ENCODE results near the gene MRPS5. TPM values are rescaled to one million over a fixed set of nuclear protein-coding genes. Genes with fewer than 3 reads are reported as not detected.

The MRPS5 gene
- total and polyA plus RNA-seq, 2 donors: 71.5 to 161 TPM

Other genes starting within 250 kb of the MRPS5 start
- gene MAL, start 96.1 kb downstream of the MRPS5 start, total RNA-seq: 190 TPM
- 143 TPM for gene MAL, start 96.1 kb downstream of the MRPS5 start, polyA plus RNA-seq
- 11.5 TPM for gene ZNF514, start 38.0 kb upstream of the MRPS5 start, total RNA-seq
- 18.6 TPM for gene ZNF514, start 38.0 kb upstream of the MRPS5 start, polyA plus RNA-seq
- 6.3 TPM for gene ZNF2, start 44.0 kb upstream of the MRPS5 start, total RNA-seq
- gene ZNF2, start 44.0 kb upstream of the MRPS5 start, polyA plus RNA-seq: 2.5 TPM
- 5.3 TPM for gene ZNF892, start 85.7 kb upstream of the MRPS5 start, total RNA-seq
- gene ZNF892, start 85.7 kb upstream of the MRPS5 start, polyA plus RNA-seq: 0.39 TPM
- gene PROM2, start 152.6 kb upstream of the MRPS5 start, total RNA-seq: 2.3 TPM
- 4.3 TPM for gene PROM2, start 152.6 kb upstream of the MRPS5 start, polyA plus RNA-seq
- 21.4 TPM for gene KCNIP3, start 175.5 kb upstream of the MRPS5 start, total RNA-seq
- gene KCNIP3, start 175.5 kb upstream of the MRPS5 start, polyA plus RNA-seq: 5.3 TPM

Data from thymus (tissue), 2 donors.